SK-N-DZ (cell line): Measurements from ENCODE around the gene SLC26A1.

Experiments
- DNase-seq: peaks from one replicate; pipeline ENCODE4 v3.0.0-alpha.2; 2015; ENCODE audit warnings: low spot score

Gene SLC26A1

GRCh38 chr4:1028574-1029220 lies 35.5 kb upstream of the SLC26A1 start:
- no peak for DNase-seq

- no peak for DNase-seq
These were observed 34.7 kb upstream of the SLC26A1 start for GRCh38 chr4:1027915-1028238.

- no peak for DNase-seq
These were observed 34.2 kb upstream of the SLC26A1 start for GRCh38 chr4:1027219-1027914.

DNA sequence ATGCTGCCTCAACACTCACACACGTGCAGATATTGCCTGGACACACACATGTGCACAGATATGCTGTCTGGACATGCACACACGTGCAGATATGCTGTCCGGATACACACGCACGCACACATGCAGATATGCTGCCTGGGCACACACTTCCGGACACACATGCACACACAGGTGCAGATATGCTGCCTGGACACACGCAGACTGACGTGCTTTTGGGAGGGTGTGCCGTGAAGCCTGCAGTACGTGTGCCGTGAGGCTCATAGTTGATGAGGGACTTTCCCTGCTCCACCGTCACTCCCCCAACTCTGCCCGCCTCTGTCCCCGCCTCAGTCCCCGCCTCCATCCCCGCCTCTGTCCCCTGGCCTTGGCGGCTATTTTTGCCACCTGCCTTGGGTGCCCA lies 32.9 kb upstream of the SLC26A1 start:
- no peak for DNase-seq

DNA sequence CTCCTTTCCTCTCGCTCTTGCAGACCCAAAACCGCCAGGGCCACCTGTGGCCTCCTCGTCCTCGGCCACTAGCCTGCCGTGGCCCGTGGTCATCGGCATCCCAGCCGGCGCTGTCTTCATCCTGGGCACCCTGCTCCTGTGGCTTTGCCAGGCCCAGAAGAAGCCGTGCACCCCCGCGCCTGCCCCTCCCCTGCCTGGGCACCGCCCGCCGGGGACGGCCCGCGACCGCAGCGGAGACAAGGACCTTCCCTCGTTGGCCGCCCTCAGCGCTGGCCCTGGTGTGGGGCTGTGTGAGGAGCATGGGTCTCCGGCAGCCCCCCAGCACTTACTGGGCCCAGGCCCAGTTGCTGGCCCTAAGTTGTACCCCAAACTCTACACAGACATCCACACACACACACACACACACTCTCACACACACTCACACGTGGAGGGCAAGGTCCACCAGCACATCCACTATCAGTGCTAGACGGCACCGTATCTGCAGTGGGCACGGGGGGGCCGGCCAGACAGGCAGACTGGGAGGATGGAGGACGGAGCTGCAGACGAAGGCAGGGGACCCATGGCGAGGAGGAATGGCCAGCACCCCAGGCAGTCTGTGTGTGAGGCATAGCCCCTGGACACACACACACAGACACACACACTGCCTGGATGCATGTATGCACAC lies 31.8 kb upstream of the SLC26A1 start:
- DNase-seq: no peak

DNA sequence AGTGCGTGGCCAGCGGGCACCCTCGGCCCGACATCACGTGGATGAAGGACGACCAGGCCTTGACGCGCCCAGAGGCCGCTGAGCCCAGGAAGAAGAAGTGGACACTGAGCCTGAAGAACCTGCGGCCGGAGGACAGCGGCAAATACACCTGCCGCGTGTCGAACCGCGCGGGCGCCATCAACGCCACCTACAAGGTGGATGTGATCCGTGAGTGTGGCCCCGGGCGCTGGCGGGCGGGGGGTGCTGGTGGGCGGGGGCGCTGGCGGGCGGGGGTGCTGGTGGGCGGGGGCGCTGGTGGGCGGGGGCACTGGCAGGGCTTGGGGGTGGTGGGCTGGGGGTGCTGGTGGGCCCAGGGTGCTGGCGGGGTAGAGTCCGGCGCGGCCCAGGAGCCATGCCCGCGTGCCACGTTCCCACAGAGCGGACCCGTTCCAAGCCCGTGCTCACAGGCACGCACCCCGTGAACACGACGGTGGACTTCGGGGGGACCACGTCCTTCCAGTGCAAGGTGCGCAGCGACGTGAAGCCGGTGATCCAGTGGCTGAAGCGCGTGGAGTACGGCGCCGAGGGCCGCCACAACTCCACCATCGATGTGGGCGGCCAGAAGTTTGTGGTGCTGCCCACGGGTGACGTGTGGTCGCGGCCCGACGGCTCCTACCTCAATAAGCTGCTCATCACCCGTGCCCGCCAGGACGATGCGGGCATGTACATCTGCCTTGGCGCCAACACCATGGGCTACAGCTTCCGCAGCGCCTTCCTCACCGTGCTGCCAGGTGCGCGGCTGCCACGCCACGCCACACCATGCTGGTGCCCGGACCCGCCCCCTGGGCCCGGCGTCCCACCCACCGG lies 30.9 kb upstream of the SLC26A1 start:
- DNase-seq: no peak

DNA sequence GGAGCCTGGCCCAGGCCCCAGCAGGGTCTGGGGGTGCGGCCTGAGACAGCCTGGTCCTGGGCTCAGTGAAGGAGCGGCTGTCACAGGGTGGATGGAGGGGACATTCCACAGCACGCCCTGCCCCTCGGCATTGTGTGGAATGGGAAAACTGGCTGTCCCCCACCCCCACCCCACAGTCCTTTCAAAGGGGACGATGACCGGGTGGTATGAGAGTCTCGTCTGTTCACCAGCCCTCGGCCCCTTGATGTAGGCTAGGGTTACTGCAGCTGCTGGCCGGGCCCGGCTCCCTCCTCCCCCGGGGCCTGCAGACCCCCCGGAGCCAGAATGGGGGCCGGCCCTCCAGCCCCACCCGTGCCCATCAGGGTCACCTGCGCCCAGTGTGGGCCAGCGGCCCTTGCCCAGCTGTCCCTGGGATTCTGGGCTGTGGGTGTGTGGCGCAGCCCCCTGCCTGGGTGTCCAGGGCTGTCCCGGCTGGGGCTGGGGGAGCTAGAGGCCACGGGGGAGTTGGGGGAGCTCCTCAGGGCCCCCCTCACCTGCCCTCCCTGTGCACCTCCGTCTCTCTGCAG lies 30.0 kb upstream of the SLC26A1 start:
- DNase-seq: no peak

DNA sequence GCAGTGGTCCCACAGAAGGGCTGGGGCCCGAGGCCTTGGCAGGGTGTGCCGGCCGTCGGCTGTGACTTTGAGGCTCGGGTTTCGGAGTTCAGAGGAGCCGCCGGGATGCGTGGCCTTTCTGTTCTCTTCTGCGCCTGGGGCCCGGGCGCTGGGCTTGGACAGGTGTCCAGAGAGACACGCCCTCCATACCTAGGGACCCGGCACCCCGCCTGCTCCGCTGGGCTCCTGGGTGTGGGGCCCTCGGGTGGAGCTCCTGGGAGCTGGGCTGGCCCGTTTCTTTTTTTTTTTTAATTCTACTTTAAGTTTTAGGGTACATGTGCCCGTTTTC lies 29.5 kb upstream of the SLC26A1 start:
- DNase-seq: no peak

- no peak for DNase-seq
These were observed 29.0 kb upstream of the SLC26A1 start for GRCh38 chr4:1022051-1022738.

- no peak for DNase-seq
These were observed 28.3 kb upstream of the SLC26A1 start for GRCh38 chr4:1021386-1022050.

DNA sequence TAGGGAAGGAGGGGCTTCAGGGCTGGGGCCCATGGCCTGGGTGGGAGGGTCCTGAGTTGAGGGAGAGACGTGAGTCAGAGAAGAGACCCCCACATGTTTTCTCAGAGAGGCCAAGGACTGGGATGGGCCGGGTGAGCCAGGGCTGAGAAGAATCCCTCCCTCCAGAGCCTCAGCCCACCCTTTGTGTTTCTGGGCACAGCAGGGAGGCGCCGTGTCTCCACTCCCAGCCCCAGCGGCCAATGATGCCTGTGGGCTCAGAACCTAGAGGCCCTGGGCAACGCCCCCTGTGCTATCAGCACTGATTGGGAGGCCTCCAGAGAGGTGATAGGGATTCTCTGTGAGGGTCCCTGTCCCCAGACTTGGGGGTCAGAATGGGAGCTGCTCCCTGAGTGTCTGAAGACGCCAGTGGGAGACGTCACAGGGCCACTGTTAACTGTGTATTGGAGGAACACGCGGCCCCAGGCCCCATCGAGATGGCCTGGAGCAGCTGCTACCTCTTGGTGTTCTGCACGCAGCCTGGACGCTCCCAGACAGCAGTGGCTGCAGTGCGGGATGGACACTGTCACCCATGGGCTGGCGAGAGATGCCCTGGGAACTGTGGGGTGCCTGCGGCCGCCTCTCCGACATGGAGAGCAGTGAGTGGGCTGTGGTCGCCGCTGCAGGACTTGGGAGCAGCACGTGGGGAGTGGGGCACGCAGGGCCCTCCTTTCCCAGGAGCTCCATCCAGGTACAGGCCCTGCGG lies 26.7 kb upstream of the SLC26A1 start:
- no peak for DNase-seq

DNA sequence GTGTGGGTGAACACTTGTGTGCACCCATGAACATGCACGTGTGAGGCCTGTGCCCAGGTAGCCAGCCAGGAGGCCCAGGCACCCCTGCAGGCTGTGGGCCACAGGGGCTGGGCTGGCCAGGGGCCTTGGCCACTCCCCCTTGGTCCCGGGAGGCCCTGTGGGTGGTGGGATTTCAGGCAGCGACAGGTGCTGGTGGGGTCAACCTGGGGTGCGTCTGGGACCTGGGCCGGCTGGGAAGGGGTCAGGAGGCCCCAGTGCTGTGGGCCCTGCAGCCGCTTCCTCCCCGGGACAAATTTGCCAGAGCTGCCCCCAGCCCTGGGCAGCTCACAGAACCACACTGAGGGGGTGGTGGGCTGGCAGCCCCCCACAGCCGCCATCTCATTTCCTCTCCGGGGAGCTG lies 26.1 kb upstream of the SLC26A1 start:
- DNase-seq: no peak

DNA sequence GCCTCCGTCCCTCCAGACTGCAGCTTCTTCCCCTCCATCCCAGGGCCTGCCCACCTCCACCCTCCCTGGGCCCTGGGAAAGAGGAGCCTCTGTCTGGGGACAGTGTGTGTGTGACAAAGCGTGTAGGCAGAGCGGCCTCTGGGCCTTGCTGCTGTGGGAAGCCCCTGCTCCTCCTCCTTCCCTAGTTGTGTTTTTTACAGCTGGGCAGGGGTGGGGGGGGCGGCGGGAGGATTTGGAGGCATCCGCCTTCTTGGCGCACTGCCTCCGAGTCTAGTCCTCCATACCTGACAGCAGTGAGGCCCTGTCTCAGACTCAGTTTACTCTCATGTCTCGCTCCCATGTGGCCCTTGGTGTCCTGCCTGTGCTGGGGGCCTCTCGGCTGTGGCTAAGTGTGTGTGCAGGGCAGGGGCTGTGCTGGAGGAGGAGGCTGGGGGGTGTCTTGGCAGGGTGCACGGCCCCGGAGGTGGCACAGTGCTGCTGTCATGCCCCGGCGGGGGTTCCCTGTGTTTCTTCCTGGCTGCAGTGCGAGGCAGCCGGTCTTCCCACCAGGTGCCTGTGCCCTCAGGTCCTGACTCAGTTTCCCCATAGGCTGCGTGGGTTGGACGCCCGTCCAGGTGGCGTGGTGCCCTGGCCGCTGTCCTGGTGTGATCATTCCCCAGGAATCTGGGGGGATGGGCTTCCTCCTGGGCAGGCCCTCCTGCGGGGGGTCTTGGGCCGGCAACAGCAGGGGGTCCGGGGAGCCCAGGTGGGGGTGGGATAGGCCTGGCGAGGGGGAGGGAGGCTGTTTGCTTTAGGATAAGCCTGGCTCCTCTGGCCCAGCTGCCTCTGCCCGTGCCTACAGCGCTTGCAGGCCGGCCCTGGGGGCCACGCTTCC lies 25.2 kb upstream of the SLC26A1 start:
- no peak for DNase-seq

DNA sequence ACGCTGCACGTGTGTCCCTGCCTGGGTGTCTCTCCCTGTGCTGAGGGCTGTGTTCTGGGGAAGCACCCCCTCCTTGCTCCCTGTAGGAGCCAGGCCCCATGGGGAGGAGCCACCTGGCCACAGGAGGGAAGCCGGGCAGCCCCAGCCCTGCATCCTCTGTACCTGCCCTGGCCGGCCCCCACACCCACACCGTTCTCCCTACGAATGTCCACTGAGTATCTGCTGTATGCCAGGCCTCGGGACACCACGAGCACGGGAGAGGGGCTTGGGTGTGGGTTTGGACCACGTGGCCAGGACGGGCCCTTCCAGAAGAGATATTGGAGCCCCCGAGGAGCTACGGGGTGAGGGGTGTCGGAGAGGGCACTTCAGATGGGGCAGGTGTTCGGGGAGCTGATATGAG lies 24.5 kb upstream of the SLC26A1 start:
- no peak for DNase-seq

- no peak for DNase-seq
These were observed 24.0 kb upstream of the SLC26A1 start for GRCh38 chr4:1017211-1017610.

DNA sequence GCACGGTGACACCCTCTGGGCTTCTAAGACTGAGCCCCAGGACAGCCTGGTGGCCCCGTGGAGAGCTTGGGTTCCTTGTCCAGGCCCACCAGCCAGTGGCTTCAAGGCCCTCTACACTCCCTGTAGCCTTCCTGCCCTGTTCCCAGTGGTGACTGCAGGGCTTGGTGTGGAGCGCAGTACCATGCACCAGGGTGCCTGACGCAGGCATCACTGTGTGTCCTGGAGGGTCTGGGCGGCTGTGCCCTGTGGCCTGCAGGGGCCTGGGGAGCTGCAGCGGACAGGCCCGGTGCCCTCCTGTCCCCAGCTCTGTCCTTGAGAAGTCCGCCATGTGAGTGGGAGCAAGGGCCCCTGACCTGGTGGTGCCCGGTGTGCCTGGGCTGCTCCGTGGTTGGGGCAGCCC lies 22.5 kb upstream of the SLC26A1 start:
- DNase-seq: no peak

DNA sequence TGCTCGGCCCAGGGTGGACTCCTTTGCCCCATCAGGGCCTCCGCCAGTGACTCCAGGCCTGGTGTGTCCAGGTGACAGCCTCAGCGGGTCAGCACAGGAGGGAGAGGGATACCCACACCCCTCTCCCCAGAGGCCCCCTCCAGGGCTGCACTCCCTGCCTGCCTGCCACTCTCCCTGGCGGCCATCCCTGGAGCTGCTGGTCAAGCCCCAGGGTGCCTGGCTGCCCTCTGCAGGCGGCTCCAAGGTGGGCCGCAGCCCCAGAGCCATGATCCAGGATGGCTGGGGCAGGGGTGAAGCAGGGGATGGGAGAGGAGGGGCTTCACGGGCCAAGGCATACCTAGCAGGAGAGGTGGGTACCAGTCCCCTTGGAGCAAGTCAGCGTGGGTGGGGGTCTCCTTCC lies 22.0 kb upstream of the SLC26A1 start:
- no peak for DNase-seq

GRCh38 chr4:1014291-1015167 lies 21.3 kb upstream of the SLC26A1 start:
- no peak for DNase-seq
